ENCODE data around the gene MYBBP1A.
"Not testable (repeated sequence)": the region's sequence is repeated elsewhere in the genome, so short reads cannot be mapped to it uniquely, and the experiment has no call there.

- not testable (repeated sequence) for TF ChIP-seq CTCF, POLR2A, EP300, POLR2AphosphoS5 (IDR thresholded peaks at IDR 0.05)
Measured at GRCh38 chr17:4590042-4590441, 34.9 kb upstream of the MYBBP1A start.
